ENCODE results near the gene NPPC. TPM values are rescaled to one million over a fixed set of nuclear protein-coding genes. Genes with fewer than 3 reads are reported as not detected.
"Not testable (repeated sequence)": the region's sequence is repeated elsewhere in the genome, so short reads cannot be mapped to it uniquely, and the experiment has no call there.

NPPC gene
- total RNA-seq, 1 donor from 2014 or later = 18.5 TPM

DNA sequence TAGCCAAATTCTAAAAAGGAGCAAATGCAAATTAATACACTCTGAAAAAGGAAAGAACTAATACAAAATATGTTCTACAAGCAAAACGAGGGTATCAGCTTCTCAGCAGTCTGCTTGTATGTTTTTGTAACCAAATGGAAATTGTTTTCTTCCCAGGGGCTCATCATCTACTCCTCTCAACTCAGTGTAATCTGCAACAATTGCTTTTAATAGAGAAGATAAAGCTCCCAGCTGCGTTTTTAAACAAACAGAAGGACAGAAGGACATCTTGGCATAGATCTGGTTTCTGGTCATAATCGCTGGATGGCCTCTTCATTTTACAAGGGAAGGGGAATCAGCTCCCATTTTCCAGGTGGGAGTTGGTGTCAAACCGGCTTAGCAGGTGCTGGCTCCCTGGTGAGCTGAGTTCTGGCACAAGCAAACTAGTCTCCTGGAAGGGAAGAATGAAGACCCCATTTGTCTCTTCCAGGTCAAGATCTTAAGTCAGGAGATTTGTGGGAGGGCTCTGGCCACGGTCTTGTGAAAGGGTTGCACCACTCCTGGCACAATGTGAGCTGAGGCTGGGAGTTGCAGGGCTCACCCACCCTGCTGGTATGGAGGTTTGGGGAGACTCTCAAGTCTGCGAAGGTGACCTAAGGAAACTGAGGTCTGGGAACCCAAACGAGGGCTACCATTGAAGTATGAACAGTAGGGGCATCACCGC is 41.6 kb downstream of the NPPC start:
- TF ChIP-seq CTCF (IDR thresholded peaks at IDR 0.05; ENCODE audit: partially characterized antibody, unreplicated experiment) = no peak
- Mint-ChIP-seq H3K4me1 (ENCODE audit: low read depth, unreplicated experiment) (no peaks in the 10 kb centered on the region), H3K4me3 (ENCODE audit: unreplicated experiment) (no peak overlapping the region), H3K9me3 (ENCODE audit: unreplicated experiment) (peaks cover 2% of the 10 kb centered on the region), H3K27me3 (ENCODE audit: unreplicated experiment) (peaks cover 6% of the 10 kb centered on the region), H3K36me3 (ENCODE audit: unreplicated experiment) (peaks cover 3% of the 10 kb centered on the region), H3K27ac (ENCODE audit: unreplicated experiment) (no peak overlapping the region)
- no peak for DNase-seq

DNA sequence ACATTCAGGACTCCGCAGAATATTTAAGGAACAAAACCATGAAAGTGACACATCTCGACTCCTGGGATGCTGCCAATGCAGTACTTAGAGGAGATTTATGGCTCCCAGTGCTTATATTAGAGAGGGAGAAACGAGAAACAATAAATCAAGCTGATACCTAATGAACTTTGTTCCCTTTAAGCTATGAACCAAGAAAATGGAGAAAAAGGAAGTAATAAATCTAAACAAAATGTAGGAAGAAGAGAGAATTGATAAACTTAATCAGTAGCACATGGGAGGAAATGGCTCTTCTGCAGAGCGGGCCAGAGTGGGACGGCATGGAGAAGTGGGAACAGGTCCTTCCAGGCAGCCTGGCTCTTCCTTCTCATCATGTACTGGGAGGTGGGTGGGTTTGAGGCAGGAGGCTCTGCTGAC is 42.7 kb downstream of the NPPC start:
- H3K9me3 Mint-ChIP-seq (ENCODE audit: unreplicated experiment) = peaks cover 2% of the 10 kb centered on the region
- no peak for TF ChIP-seq CTCF (IDR thresholded peaks at IDR 0.05; ENCODE audit: partially characterized antibody, unreplicated experiment)
- peaks cover 6% of the 10 kb centered on the region for H3K27me3 Mint-ChIP-seq (ENCODE audit: unreplicated experiment)
- no peak overlapping the region for H3K4me3 Mint-ChIP-seq (ENCODE audit: unreplicated experiment)
- DNase-seq = no peak
- H3K27ac Mint-ChIP-seq (ENCODE audit: unreplicated experiment) = no peak overlapping the region
- no peaks in the 10 kb centered on the region for H3K4me1 Mint-ChIP-seq (ENCODE audit: low read depth, unreplicated experiment)
- peaks cover 3% of the 10 kb centered on the region for H3K36me3 Mint-ChIP-seq (ENCODE audit: unreplicated experiment)

DNA sequence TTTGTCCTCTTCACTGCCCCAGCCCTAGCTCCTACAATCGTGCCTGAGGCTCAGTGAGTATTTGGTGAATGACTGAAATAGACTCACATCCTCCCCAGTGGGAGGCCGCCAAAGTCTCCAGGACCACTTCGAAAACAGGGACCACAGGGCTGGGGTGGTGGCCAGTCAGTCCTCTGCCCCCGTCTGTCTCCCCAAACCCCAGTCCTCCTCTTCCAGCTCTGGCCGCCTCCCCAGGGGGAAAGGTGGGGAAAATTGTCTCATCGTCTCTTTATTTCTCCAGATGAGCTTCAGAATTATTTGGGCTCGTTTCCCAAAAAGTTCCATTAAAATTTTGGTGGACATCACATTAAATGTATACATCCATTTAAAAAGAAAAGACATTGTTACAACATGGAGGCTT is 43.5 kb downstream of the NPPC start:
- DNase-seq = no peak
- Mint-ChIP-seq H3K27ac (ENCODE audit: unreplicated experiment) (no peak overlapping the region), H3K9me3 (ENCODE audit: unreplicated experiment) (peaks cover under 1% of the 10 kb centered on the region), H3K27me3 (ENCODE audit: unreplicated experiment) (peaks cover 6% of the 10 kb centered on the region), H3K4me1 (ENCODE audit: low read depth, unreplicated experiment) (no peaks in the 10 kb centered on the region), H3K4me3 (ENCODE audit: unreplicated experiment) (no peak overlapping the region), H3K36me3 (ENCODE audit: unreplicated experiment) (no peaks in the 10 kb centered on the region)
- TF ChIP-seq CTCF (IDR thresholded peaks at IDR 0.05; ENCODE audit: partially characterized antibody, unreplicated experiment) = no peak

DNA sequence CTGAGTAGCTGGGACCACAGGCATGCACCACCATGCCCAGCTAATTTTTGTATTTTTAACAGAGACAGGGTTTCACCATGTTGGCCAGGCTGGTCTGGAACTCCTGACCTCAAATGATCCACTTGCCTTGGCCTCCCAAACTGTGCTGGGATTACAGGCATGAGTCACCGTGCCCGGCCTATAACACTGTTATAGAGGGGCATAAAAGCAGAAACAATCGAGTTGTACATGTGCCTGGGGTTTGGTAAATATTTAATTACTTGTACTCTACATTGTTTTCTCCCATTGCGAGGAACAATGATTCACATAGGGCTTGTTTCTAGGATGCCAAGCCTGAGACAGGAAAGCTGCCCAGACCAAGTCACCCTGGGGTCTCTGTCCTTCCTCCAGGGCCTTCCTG is 45.8 kb downstream of the NPPC start:
- not testable (repeated sequence) for H3K27ac Mint-ChIP-seq (ENCODE audit: unreplicated experiment); H3K9me3 Mint-ChIP-seq (ENCODE audit: unreplicated experiment); DNase-seq; H3K4me3 Mint-ChIP-seq (ENCODE audit: unreplicated experiment); H3K36me3 Mint-ChIP-seq (ENCODE audit: unreplicated experiment); H3K4me1 Mint-ChIP-seq (ENCODE audit: low read depth, unreplicated experiment); H3K27me3 Mint-ChIP-seq (ENCODE audit: unreplicated experiment)

- H3K4me3 Mint-ChIP-seq (ENCODE audit: unreplicated experiment) = no peak overlapping the region
- H3K9me3 Mint-ChIP-seq (ENCODE audit: unreplicated experiment) = peaks cover 1% of the 10 kb centered on the region
- no peak for TF ChIP-seq CTCF (IDR thresholded peaks at IDR 0.05; ENCODE audit: partially characterized antibody, unreplicated experiment)
Measured at GRCh38 chr2:231879216-231879615, 47.0 kb downstream of the NPPC start.

More at GRCh38 chr2:231879216-231879615, 47.0 kb downstream of the NPPC start:
- Mint-ChIP-seq H3K27me3 (ENCODE audit: unreplicated experiment) (peaks cover 2% of the 10 kb centered on the region), H3K36me3 (ENCODE audit: unreplicated experiment) (no peaks in the 10 kb centered on the region), H3K27ac (ENCODE audit: unreplicated experiment) (no peak overlapping the region), H3K4me1 (ENCODE audit: low read depth, unreplicated experiment) (peaks cover 2% of the 10 kb centered on the region)
- no peak for DNase-seq

Data from glutamatergic neuron (in vitro differentiated cells).